D721Med (cell line): ENCODE results near the gene ADAMTS9.

Experiments used
- DNase-seq: peaks from one replicate; pipeline ENCODE4 v3.0.0; 2011; ENCODE audit warnings: low spot score; ENCODE audit not compliant: insufficient read length
- FAIRE-seq: peaks from 2 replicates; lab custom pipeline; 2011; peaks lifted over from hg19 to GRCh38; lab: Jason Lieb, UNC
- CTCF ChIP-seq: IDR thresholded peaks from 2 replicates; pipeline ENCODE4 v1.5.1; 2012; ENCODE audit warnings: mild to moderate bottlenecking, control low read depth; ENCODE audit not compliant: insufficient read depth; ENCODE audit errors: missing control alignments

The ADAMTS9 gene

GRCh38 chr3:64568895-64569517, 118.8 kb downstream of the ADAMTS9 start:
- no peak for TF ChIP-seq CTCF
- DNase-seq (no peak), FAIRE-seq (no peak)

GRCh38 chr3:64566859-64567258, 120.9 kb downstream of the ADAMTS9 start:
- no peak for DNase-seq
- no peak for TF ChIP-seq CTCF
- no peak for FAIRE-seq

GRCh38 chr3:64563751-64564150, 124.0 kb downstream of the ADAMTS9 start:
- FAIRE-seq (no peak), DNase-seq (no peak)
- no peak for TF ChIP-seq CTCF

GRCh38 chr3:64561868-64562267, 125.9 kb downstream of the ADAMTS9 start:
- FAIRE-seq (no peak), DNase-seq (no peak)
- TF ChIP-seq CTCF, result no peak

GRCh38 chr3:64561325-64561843, 126.4 kb downstream of the ADAMTS9 start:
- DNase-seq (no peak), FAIRE-seq (no peak)
- TF ChIP-seq CTCF, result no peak

- TF ChIP-seq CTCF, result no peak
- DNase-seq (no peak), FAIRE-seq (no peak)
Measured at GRCh38 chr3:64560791-64561190, 127.0 kb downstream of the ADAMTS9 start.

- no peak for TF ChIP-seq CTCF
- DNase-seq (no peak), FAIRE-seq (no peak)
Measured at GRCh38 chr3:64559588-64559987, 128.2 kb downstream of the ADAMTS9 start.
